ENCODE measurements around the gene TBC1D2B. TPM values are rescaled to one million over a fixed set of nuclear protein-coding genes. Genes with fewer than 3 reads are reported as not detected.

The TBC1D2B gene
- 63.6 TPM for total RNA-seq

- peak within 1 kb of the TSS; percentile 93 to 96 for H3K4me3 ChIP-seq
- no peak for DNase-seq (ENCODE audit: extremely low spot score in 2 of 2)
- H3K36me3 ChIP-seq = no peaks in the 10 kb centered on the region
- peaks cover 43% of the 10 kb centered on the region for H3K4me1 ChIP-seq
- TF ChIP-seq, protein P1, sequence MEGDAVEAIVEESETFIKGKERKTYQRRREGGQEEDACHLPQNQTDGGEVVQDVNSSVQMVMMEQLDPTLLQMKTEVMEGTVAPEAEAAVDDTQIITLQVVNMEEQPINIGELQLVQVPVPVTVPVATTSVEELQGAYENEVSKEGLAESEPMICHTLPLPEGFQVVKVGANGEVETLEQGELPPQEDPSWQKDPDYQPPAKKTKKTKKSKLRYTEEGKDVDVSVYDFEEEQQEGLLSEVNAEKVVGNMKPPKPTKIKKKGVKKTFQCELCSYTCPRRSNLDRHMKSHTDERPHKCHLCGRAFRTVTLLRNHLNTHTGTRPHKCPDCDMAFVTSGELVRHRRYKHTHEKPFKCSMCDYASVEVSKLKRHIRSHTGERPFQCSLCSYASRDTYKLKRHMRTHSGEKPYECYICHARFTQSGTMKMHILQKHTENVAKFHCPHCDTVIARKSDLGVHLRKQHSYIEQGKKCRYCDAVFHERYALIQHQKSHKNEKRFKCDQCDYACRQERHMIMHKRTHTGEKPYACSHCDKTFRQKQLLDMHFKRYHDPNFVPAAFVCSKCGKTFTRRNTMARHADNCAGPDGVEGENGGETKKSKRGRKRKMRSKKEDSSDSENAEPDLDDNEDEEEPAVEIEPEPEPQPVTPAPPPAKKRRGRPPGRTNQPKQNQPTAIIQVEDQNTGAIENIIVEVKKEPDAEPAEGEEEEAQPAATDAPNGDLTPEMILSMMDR (IDR thresholded peaks at IDR 0.05) = no peak
- TF ChIP-seq POLR2AphosphoS5 (IDR thresholded peaks at IDR 0.05; ENCODE audit: insufficient read depth in 1 of 2, low read depth in 1 of 2) (peak in 1 of 2 donors; percentile 45), POLR2A (IDR thresholded peaks at IDR 0.05) (peak in 1 of 2 donors; percentile 42)
- H3K27ac ChIP-seq = peak within 1 kb of the TSS; percentile 95
- intact Hi-C loops (cut with DNase I) = loop anchor here (10.0 kb wide), 1 partner anchor 72 kb away; no protein-coding TSS in a partner anchor
- no peaks in the 10 kb centered on the region for H3K9me3 ChIP-seq
- no peaks in the 10 kb centered on the region for H3K27me3 ChIP-seq
Measured at GRCh38 chr15:78077053-78077870, at the start of gene TBC1D2B. Gene TBC1D2B (minus strand): TSS chr15:78077711. CDS start chr15:78077652, 59 bp downstream.

DNA sequence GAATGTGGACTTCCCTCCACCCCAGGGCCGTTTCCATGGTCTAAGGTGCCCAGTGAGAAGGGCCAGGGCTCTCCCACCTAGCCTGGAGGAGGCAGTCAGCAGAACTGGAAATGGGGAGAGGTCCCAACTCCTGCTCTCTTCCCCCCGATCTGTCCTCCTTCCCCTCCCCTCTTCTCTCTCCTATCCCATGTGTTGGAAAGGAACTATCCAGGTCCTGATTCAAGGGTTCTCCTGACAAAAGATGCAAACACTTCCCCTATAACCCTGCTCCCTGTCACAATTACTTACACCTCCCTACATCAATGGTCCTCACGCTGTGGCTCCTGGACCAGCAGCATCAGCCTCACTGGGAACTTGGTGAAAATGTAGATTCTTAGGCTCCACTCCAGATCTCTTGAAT lies 47.8 kb upstream of the TBC1D2B start:
- intact Hi-C loops (cut with DNase I) = no loop called here

GRCh38 chr15:78120523-78120922 lies 43.0 kb upstream of the TBC1D2B start:
- H3K27me3 ChIP-seq = no peaks in the 10 kb centered on the region
- H3K4me3 ChIP-seq = no peak overlapping the region
- H3K4me1 ChIP-seq = no peaks in the 10 kb centered on the region
- TF ChIP-seq, protein P1 (IDR thresholded peaks at IDR 0.05) = no peak
- no peak for TF ChIP-seq POLR2AphosphoS5 (IDR thresholded peaks at IDR 0.05; ENCODE audit: insufficient read depth in 1 of 2, low read depth in 1 of 2)
- TF ChIP-seq POLR2A (IDR thresholded peaks at IDR 0.05) = no peak
- no peaks in the 10 kb centered on the region for H3K9me3 ChIP-seq
- no peak overlapping the region for H3K27ac ChIP-seq
- no peaks in the 10 kb centered on the region for H3K36me3 ChIP-seq
- no peak for DNase-seq (ENCODE audit: extremely low spot score in 2 of 2)
- intact Hi-C loops (cut with DNase I) = no loop called here

More for the DNA sequence above, 47.8 kb upstream of the TBC1D2B start:
- Histone ChIP-seq H3K4me3 (no peak overlapping the region), H3K36me3 (no peaks in the 10 kb centered on the region), H3K9me3 (no peaks in the 10 kb centered on the region), H3K27me3 (no peaks in the 10 kb centered on the region), H3K27ac (no peak overlapping the region), H3K4me1 (no peaks in the 10 kb centered on the region)
- TF ChIP-seq POLR2A (IDR thresholded peaks at IDR 0.05) (no peak), POLR2AphosphoS5 (IDR thresholded peaks at IDR 0.05; ENCODE audit: insufficient read depth in 1 of 2, low read depth in 1 of 2) (no peak)
- TF ChIP-seq, protein P1 (IDR thresholded peaks at IDR 0.05) = no peak
- DNase-seq (ENCODE audit: extremely low spot score in 2 of 2) = no peak

GRCh38 chr15:78112551-78112950 lies 35.0 kb upstream of the TBC1D2B start:
- no peak for DNase-seq (ENCODE audit: extremely low spot score in 2 of 2)
- intact Hi-C loops (cut with DNase I) = loop anchor here (5.0 kb wide), 2 partner anchors 85 to 130 kb away; no protein-coding TSS in a partner anchor
- Histone ChIP-seq H3K9me3 (no peaks in the 10 kb centered on the region), H3K36me3 (no peaks in the 10 kb centered on the region), H3K27ac (no peak overlapping the region), H3K4me1 (no peaks in the 10 kb centered on the region), H3K27me3 (no peaks in the 10 kb centered on the region), H3K4me3 (no peak overlapping the region)
- TF ChIP-seq POLR2AphosphoS5 (IDR thresholded peaks at IDR 0.05; ENCODE audit: insufficient read depth in 1 of 2, low read depth in 1 of 2) (no peak), POLR2A (IDR thresholded peaks at IDR 0.05) (no peak)
- TF ChIP-seq, protein P1 (IDR thresholded peaks at IDR 0.05) = no peak

DNA sequence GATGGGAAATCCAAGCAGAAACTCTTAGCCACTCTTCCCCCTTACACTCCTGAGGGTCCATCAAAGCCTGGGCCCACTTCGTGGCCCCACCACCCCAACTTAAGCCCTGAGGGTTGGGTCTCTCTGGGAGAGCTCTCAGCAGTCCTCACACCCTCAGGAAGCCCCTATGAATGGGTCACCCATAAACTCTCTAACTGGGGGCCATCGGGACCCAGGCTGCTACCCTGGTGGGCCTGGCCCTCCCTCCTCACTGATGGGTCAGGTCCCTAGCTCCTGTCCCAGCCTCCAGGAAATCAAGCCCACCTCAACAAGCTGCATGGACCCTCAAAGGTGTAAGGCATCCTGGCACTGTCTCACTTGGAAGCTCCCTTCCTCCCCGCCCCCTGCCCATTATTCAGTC lies 34.3 kb upstream of the TBC1D2B start:
- no peaks in the 10 kb centered on the region for H3K36me3 ChIP-seq
- H3K27me3 ChIP-seq = no peaks in the 10 kb centered on the region
- H3K4me1 ChIP-seq = no peaks in the 10 kb centered on the region
- intact Hi-C loops (cut with DNase I) = loop anchor here (5.0 kb wide), 2 partner anchors 86 to 131 kb away; no protein-coding TSS in a partner anchor
- H3K4me3 ChIP-seq = no peak overlapping the region
- no peak for DNase-seq (ENCODE audit: extremely low spot score in 2 of 2)
- no peak overlapping the region for H3K27ac ChIP-seq
- no peak for TF ChIP-seq POLR2A (IDR thresholded peaks at IDR 0.05)
- TF ChIP-seq, protein P1 (IDR thresholded peaks at IDR 0.05) = no peak
- TF ChIP-seq POLR2AphosphoS5 (IDR thresholded peaks at IDR 0.05; ENCODE audit: insufficient read depth in 1 of 2, low read depth in 1 of 2) = no peak
- H3K9me3 ChIP-seq = no peaks in the 10 kb centered on the region
